NCI-H2227 (cell line): ENCODE data around the gene ODC1.

ENCODE experiments used
- DNase-seq: peaks from one replicate; lab custom pipeline; 2025; ENCODE audit not compliant: unreplicated experiment; lab: John Stamatoyannopoulos, UW

Gene ODC1

DNA sequence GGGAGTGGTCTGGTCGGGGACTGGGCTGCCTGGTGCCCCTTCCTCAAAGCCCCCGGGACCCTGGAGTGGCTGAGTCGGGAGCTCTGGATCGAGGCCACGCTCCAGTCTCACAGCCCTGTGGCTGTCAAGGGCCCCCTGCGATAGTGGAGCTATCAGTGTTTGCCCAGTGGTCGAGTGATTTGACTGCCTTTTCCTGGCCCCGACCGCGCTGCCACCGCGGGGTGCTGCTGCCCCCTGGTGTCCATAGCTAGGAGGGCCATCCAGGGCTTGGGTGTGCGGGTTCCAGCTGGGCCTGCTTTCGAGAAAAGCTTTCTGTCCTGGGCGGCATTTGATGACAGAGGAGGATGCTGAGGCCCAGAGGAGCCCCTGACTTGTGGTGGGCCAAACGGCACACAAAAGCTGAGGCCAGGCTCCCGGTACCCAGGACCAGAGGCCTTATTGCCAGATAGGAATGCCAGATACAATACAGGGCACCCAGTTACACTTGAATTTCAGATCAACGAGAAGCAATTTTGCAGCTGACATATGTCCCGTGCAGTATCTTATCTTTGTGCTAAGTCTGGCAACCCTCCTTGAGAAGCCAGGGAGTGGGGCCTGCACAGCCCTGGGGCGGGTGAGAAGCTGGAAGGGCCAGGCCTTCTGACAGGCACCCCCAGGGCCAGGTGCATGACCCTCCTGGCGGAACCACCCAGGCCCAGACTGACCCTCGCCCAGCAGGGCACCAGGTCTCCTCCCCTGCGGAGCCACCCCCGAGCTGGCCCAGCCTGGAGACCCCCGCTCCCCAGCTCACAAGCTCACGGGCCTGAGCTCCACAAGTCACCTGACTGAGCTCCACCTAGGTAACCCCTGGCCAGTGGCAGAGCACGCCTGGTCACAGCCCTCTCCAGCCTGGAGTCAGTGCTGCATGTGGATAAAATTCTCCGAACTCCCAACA, 13.0 kb downstream of the ODC1 start:
- DNase-seq: peak; percentile 89

DNA sequence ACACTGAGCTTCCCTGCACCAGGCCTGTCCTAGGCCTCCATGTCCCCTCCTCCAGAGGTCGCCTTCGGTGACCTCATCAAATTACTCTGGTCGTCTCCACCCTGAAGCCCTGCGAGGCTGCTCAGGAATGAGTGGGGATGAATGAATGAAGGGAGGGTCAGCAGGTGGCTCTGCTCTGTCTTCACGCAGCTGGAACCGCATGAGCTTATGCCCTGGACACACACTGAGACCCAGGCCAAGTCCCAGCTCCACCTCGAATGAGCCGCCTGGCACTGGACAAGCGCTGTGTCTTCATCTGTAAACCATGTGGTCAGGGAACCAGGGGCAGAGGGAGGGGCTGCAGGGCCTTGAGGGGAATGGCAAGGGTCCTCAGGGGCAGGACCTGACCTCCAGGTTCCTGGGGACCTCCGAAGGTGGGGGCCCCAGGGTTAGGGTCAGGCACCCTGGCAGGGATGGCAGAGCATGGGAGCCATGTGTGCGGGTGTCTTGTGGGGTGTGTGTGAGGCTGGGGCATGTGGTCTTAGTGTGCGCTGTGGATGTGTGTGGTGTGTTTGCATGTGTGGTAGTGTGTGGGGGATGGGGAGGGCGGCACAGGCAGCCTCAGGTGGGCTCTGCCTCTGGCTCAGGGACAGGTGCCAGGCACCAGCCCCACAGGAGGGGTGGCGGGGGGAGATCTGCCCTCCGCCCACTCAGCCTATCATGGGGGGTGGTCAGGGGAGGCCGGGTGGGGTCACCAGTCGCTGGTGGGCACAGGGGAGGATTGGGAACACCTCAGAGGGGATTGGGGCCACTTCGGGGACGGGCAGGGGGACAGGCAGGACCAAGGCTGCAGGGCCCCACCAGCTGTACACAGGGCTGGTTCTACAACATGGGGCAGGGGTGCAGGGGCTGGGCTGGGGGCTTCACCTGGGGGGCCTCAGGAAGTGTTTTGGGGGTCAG, 13.9 kb downstream of the ODC1 start:
- DNase-seq: no peak

DNA sequence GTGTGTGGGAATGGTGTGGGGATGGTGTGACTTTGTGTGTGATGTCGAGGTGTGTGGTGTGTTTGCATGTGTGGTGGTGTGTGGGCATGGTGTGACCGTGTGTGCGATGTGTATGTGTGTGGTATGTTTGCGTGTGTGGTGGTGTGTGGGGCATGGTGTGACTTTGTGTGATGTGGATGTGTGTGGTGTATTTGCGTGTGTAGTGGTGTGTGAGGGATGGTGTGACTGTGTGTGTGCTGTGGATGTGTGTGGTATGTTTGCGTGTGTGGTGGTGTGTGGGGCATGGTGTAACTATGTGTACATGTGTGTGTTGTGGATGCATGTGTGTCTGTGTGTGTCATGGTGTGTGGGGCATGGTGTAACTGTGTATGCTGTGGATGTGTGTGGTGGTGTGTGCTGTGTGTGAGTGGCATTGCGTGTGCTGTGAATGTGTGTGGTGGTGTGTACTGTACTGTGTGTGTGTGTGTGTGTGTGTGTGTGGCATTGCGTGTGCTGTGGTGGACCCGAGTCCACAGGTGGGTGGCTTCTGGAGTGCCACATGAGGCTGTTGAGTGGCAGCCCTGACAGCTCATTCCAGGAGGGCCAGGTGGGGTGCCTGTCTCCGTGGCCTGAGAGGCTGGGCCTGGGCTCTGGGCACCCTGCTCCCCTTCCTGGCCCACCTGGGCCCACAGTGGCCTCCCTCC, 14.7 kb downstream of the ODC1 start:
- DNase-seq: no peak

GRCh38 chr2:10432311-10433181, 15.6 kb downstream of the ODC1 start:
- DNase-seq: no peak

- no peak for DNase-seq
Observed at GRCh38 chr2:10431797-10432196, 16.3 kb downstream of the ODC1 start.

DNA sequence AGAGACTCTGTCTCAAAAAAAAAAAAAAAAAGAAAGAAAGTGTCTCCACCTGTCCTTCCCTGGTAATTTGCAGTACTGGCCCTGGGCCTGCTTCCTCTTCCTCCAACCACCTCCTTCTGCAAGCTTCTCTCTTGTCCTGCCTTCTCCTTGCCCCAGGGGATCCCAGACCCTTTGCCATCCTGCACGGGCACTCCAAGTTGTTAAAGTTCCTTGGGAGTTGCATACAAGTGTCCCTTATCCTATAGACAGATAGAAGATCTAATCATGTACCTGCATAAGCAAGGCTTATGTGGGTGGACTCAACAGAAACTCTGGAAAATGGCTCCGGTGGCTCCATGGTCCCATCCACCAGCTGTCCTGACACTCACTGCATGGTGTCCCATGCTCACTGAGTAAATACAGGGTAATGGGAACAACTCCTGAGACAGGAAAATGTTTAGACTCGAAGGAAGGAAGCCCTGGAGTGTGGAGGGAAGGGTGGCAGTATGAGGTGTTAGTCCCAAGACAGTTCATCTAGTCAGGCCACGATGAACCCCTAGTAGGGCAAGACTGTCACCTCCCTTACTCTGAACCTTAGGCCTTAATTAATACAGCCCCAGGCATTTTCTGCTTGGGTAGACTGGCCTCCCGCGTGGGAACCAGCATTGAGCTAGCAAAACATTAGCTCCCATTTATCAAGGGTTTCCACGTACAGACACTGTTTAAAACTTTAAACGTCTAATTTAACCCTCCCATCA, 17.1 kb downstream of the ODC1 start:
- no peak for DNase-seq

DNA sequence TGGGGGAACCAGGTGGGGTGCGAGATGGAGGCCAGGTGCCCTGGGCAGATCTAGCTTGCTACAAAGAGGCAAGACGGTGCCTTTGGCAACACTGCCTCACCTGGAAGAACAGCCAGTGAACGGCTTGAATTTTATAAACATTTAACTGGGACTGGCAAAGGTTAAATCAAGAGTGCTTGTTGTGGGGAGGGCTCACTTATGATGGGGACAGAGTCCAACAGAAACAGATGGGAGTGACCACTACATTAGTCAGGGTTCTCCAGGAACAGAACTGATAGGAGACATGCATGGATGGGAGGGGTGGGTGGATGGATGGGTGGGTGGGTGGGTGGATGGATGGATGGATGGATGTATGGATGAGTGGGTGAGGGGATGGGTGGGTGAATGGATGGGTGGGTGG, 19.2 kb downstream of the ODC1 start:
- no peak for DNase-seq

- no peak for DNase-seq
Observed at GRCh38 chr2:10428355-10428754, 19.8 kb downstream of the ODC1 start.

DNA sequence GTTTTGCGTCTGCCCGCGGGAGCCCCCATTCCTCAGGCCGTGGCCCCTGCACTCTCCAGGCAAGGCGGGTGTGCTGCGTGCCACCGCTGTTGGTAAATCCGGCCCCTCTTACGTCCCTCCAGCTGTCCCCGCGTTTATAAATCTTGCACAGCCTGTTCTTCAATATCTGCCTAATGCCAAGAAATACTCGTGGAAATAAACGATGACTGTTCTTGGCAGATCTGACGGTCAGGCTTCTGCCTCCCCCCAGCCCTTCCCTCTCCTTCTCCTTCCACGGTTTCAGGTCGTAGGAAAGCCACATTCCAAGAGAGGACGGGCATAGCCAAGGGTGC, 20.5 kb downstream of the ODC1 start:
- no peak for DNase-seq

DNA sequence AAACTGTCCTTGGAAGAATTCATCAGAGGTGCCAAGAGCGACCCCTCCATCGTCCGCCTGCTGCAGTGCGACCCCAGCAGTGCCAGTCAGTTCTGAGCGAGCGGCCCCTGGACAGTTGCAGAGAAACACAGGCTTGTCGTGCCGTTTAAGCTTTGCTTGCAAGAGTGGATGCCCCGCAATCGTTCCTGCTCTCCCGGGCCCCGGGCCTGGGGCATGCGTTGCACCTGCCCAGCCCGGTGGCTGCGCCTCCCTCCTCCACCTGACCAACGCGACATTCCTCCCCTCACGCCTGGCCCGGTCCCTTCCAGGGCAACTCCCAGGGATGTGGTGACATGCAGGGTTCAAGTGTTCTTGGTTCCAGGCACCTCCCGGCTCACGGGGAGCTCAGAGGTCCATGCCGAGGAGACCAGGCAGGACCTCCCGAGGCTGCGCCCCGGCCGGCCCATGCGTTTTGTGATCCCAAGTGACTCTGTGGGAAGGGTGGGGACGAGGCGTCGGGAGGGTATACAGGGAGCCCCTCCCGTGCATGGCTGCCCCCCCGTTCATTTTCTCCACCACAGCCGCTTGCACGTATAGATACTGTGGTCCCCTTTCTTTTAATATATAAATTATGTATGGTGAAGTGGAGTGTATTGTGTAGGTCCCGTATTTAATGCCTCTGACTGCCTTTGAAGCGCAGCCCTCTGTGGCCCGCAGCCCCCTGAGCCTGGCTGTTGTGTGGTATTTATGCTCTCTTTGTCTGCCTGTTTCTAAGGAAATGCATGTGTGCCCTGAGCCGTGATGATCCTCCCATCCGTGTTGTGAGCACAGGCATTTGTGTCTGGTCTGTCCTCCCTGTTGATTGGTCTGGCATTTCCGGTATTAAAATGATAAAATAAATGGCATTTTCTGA, 21.2 kb downstream of the ODC1 start:
- DNase-seq: no peak

GRCh38 chr2:10425699-10426098, 22.4 kb downstream of the ODC1 start:
- DNase-seq: no peak

- no peak for DNase-seq
Observed at GRCh38 chr2:10424916-10425505, 23.1 kb downstream of the ODC1 start.

DNA sequence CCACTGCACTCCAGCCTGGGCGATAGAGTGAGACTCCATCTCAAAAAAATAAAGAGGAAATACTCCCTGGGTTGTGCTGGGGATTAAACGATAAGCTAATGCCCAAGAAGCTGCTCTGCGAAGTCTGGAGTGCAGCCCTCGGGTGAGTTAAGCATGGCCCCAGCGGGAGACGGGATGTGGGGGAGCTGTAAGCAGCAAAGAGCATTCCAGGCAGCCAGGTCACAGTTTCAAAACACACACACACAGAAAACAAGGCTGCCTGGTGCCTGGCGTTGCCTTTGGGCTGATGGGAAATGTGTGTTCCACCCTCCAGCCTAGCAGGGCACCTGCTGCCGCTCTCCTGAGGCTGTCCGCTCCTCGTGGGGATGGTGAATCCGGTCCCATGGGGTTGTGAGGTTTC, 24.1 kb downstream of the ODC1 start:
- DNase-seq: no peak

DNA sequence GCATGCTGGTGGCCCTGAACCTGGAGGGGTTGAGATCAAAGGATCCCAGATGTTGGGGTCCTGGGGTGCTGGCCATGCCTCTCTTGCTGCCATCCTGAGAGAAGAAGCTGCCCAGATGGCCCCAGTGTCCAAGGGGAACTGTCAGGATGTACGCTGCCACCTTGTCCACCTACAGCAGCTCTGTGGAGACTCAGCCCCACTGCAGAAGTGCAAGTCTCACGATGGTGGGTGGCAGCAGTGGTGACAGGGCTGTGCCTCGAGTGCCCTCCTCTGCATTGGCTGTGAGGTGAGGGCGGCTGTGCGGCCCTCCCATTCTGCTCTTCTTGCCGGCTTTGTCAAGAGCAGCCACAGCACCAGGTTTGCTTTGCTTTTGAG, 24.7 kb downstream of the ODC1 start:
- no peak for DNase-seq

GRCh38 chr2:10422732-10423399, 25.3 kb downstream of the ODC1 start:
- no peak for DNase-seq

DNA sequence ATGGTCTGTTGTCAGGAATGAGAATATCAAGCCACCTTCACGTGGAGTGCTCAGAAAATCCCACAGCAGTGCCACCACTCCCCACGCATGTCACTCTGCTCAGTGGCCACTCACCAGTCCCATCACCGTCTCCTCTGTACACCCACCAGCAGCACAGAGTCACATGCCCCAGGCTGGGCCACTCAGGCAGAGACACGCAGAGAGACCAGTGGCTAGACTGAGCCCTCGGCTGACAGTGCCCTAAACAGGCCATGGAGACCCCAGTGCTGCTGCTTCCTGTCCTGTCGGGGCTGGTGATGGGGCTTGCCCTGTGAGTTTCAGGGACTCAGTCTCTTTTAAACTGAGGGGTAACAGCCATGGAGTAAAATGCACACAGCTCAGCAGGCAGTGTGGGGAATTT, 25.9 kb downstream of the ODC1 start:
- no peak for DNase-seq

DNA sequence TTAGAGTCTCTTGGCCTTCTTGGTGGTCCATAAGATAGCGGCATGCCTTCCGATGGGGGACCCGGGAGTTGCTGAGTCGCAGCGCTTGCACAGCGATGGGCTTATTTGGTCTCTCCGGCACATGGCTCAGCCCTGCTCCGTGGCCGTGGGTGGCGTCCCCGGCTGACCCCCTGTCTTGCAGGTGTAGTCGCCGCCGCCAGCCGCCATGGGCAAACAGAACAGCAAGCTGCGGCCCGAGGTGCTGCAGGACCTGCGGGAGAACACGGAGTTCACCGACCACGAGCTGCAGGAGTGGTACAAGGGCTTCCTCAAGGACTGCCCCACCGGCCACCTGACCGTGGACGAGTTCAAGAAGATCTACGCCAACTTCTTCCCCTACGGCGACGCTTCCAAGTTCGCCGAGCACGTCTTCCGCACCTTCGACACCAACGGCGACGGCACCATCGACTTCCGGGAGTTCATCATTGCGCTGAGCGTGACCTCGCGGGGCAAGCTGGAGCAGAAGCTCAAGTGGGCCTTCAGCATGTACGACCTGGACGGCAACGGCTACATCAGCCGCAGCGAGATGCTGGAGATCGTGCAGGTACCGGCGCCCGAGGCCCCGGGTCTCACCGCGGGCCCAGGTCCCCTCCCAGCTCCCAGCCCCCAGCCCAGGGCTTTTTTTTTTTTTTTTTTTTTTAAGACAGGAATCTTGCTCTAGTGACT, 28.4 kb downstream of the ODC1 start:
- no peak for DNase-seq
